HG03442 (cell line): Measurements from ENCODE around the gene ERFE.

Experiments
- ATAC-seq: cut with Tn5 transposase; IDR thresholded peaks from one replicate; pipeline ENCODE4 v1.9.1; 2021; ENCODE audit warnings: mild to moderate bottlenecking, moderate library complexity; ENCODE audit not compliant: unreplicated experiment

Gene ERFE

GRCh38 chr2:238139196-238140039 is 19.4 kb upstream of the ERFE start:
- no peak for ATAC-seq

- no peak for ATAC-seq
Measured at GRCh38 chr2:238140040-238140439, 18.7 kb upstream of the ERFE start.

DNA sequence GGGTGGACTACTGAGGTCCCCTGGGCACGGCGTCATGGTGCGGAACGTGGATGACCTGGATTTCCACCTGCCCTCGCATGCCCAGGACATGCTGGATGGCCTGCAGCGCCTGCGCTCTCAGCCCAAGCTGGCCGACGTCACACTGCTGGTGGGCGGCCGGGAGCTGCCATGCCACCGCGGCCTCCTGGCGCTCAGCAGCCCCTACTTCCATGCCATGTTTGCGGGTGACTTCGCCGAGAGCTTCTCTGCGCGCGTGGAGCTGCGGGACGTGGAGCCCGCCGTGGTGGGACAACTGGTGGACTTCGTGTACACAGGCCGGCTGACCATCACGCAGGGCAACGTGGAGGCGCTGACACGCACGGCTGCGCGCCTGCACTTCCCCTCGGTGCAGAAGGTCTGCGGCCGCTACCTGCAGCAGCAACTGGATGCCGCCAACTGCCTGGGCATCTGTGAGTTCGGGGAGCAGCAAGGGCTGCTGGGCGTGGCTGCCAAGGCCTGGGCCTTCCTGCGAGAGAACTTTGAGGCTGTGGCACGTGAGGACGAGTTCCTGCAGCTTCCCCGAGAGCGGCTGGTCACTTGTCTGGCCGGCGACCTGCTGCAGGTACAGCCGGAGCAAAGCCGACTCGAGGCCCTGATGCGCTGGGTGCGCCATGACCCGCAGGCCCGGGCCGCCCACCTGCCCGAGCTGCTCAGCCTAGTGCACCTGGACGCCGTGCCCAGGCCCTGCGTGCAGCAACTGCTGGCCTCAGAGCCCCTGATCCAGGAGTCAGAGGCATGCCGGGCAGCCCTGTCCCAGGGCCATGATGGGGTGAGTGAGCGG is 17.8 kb upstream of the ERFE start:
- no peak for ATAC-seq

DNA sequence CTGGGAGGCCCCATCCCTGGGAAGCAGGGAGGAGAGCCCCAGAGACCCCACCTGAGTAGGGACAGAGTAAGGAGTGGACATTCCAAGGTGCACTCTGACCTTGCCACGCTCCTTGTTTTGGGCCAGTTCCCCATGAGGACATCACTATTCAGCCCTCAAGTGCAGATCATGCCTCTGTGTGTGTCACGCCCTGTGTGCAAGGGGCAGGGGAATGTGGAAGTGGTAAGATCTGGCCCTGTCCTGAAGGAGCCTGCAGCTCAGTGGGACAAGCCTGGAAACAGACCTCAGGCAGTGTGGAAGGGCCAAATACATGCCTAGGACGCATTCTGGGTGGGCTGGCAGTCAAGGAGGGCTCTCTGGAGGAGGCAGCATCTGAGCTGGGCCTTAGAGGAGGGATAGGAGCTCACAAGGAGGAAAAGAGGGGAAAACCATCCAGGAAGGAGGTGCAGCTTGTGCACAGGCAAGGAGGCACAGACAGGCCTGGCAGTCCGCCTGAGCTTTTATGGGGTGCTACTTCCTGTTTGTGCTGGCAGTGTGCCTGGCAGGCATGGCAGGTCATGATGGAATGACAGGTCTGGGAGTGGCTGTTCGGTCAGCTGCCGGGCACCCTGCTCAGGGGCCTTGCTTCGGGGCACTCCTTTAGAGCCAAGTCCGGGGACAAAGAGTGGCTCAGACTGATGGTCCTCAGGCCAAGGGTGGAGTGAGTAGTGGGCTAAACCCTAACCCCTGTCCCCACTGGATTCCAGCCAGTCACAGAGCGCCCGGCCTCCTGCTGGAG is 17.0 kb upstream of the ERFE start:
- ATAC-seq, result no peak

DNA sequence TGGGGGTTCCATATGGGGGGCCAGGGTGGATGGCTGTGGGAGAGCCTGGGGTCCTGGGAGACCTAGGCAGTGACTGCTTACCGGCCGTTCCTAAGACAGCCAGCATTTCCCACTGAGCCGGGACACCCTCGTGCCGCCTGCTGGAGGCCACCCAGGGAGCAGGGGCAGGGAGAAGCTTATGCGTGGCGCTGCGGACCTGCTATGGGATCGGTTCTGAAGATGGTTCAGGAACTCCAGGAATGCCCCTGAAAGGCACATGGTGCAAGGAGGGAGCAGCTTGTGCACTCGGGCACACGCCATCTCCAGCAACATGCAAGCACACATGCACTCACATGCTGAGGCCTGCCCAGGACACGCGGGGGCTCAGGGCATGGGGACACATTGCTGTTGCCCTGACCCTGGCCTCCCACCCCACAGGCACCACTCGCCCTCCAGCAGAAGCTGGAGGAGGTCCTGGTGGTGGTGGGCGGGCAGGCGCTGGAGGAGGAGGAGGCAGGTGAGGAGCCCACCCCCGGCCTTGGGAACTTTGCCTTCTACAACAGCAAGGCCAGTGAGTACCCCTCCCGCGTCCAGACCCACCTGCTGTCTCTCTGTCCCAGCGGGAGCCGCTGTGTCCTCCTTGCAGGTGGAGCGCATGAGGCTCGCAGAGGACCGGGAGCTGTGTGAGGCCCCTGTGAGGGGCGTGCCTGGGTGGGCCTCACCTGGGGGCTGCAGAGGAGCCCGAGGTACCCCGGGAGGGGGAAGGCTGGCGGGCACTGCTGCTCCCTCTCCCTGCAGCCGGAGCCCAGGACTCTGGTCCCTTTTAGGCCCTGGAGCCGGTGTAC is 16.2 kb upstream of the ERFE start:
- ATAC-seq, result no peak

DNA sequence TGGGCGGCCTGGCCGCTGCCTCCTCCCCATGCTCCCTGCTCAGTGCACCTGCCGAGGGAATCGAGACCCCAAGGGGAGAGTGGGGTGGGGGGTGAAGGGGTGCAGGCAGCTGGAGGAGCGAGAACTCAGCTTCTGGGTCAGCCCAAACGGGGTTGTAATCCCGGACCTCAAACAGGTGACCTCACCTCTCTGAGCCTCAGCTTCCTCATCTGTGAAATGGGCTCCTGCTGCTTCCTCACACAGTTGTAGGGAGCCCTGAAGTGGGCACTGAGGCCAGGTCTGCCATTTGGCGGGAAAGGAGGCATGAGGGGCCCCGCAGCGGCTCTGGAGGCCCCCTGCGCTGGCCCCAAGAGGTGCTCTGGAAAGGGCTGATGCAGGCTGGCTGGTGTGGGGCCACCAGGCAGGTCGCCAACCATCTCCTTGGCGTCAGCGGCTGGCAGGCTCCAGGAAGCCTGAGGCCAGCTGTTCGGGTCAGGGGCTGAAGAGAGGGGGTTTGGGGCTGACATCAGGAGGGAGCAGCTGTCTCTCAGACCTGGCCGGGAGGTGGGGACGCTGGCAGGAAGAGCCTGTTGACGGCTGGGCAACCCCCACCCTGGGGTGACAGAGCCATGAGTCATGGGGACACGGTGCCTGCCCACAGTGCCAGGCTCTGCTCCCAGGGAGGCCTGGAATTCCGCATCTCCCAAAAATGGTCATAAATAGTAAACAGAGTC is 15.4 kb upstream of the ERFE start:
- no peak for ATAC-seq

DNA sequence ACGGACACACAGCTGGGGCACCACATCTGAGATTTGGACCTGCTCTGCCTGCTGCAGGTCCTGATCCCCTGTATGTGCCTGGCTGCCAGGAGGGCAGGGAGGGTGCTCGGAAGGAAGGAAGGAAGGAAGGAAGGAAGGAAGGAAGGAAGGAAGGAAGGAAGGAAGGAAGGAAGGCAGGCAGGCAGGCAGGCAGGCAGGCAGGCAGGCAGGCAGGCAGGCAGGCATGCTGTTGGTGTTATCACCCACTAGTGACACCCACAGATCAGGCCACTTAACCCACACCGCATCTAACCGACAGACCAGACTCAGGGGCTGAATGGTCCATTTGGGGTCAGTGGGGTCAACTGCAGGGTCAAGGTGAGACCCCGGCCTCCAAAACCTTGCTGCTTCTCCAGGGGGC is 14.5 kb upstream of the ERFE start:
- no peak for ATAC-seq

DNA sequence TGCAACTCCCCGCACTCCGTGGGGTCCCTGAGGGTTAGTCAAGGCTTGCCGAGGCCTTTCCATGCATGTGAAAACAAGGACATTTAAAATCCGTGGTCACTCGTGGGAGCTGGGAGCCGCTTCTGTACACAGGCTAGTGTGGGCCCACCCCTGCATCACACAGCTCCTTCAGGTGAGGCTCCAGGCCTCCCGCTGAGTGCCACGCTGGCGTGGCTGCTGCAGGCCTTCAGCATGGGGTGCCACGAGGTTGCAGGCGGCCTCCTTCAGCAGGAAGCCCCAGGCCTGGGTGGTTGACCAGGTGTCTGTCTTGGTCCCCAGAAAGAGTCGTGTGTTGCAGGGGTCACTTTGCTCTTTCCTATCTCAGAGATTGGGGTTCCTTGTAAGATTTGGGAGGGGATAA is 13.7 kb upstream of the ERFE start:
- no peak for ATAC-seq

DNA sequence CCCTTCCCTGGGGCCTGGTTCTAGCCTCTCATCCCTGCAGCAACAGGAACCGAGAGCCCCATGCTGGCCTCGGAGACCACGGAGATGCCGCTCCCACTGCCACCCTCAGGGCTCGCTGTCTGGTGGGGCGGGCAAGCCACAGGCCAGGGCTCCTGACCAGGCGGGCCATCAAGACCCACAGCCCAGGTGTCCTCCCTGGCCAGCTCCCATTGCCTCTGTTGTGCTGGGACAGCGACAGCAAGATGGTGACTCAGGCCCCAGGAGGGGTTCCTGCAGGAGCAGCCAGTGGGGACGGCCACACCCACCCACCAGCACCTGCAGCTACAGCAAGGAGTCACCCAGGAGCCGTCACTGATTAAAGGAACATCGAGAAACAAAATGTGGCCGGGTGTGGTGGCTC is 12.9 kb upstream of the ERFE start:
- no peak for ATAC-seq

GRCh38 chr2:238146884-238147544 is 11.8 kb upstream of the ERFE start:
- no peak for ATAC-seq

DNA sequence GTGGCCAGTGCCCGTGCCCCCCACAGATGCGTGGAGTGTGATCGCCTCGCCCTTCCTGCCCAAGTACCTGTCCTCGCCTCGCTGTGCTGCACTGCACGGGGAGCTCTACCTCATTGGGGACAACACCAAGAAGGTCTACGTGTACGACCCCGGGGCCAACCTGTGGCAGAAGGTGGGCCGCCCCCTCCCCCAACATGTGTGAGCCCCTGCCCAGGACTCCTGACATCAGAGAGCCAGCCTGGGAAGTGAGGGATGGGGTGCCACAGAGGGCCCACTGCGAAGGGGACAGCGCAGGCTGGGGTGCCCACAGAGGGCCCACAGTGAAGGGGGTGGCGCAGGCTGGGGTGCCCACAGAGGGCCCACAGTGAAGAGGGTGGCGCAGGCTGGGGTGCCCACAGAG is 9.8 kb upstream of the ERFE start:
- no peak for ATAC-seq

DNA sequence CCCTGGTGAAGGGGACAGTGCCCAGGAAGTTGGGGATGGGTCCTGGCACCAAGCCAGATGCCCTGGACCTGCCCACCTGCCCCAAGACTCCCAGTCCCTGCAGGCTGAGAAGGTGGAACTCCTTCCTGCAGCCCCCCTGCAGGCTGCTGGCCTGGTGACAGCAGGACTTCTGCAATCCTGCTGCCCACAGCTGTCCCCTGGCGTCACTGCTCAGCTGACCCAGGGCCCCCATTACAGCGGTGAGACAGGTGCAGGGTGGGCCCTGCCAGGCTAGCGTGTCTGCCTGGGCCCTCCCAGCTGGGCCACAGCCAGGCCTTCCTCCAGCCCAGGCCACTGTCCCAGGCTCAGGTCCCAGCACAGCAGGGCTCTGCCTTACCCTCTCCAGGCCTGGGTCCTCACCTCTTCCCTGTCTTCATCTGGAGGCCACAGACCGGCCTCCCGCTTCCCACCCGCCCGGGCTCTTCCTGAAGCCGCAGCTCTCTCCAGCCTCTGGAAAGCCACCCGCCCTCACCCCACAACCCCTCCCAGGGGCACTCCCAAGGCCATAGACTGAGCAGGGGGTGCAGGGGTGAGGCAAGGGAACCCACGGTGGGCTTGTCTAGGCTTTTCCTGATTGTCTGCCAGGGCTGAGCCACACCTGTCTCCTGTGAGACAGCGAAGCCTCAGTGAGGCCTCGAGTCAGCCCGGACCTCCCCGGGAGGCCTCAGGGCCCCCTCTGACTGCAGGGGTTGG is 8.8 kb upstream of the ERFE start:
- no peak for ATAC-seq

DNA sequence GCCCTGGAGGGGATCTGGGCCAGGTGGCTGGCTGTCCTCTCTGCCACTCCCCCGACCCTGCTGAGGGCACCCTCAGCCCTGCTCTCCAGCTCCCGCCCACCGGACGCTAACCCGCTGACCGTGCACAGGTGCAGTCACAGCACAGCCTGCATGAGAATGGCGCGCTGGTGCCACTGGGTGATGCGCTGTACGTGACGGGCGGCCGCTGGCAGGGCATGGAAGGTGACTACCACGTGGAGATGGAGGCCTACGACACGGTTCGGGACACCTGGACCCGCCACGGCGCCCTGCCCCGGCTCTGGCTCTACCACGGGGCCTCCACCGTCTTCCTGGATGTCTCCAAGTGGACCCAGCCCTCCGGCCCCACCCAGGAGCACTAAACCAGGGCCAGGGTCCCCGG is 8.1 kb upstream of the ERFE start:
- ATAC-seq, result no peak

GRCh38 chr2:238151205-238151604 is 7.6 kb upstream of the ERFE start:
- no peak for ATAC-seq

DNA sequence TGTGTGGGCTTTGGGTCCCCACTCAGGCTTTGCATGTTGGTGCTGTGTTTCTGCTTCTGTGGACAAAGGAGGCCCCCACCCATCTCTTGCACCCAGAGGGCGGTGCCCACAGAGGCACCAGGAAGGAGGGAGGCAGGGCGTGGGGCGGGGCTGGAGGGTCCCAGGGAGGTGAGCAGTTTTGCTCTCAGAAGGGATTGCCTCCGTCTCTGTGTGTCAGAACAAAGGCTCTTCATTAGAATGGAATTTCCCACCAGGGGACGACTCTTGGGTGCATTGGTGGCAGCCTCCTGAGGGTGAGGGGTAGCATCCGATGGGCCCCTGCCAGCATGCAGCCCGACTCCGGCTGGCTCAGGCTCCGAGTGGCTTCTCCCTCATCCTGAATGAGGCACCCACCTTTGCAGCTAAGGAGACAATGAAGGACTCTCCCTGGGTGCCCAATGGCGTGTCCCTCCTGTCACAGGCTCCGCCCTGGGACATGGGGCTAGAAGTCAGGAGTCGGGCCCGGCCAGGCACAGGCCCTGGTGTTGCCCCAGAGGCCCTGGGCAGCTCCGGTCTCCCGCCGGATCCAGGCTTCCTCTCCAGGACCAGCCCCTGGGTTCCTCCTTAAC is 7.0 kb upstream of the ERFE start:
- ATAC-seq, result no peak

- no peak for ATAC-seq
Measured at GRCh38 chr2:238152771-238153688, 5.7 kb upstream of the ERFE start.

DNA sequence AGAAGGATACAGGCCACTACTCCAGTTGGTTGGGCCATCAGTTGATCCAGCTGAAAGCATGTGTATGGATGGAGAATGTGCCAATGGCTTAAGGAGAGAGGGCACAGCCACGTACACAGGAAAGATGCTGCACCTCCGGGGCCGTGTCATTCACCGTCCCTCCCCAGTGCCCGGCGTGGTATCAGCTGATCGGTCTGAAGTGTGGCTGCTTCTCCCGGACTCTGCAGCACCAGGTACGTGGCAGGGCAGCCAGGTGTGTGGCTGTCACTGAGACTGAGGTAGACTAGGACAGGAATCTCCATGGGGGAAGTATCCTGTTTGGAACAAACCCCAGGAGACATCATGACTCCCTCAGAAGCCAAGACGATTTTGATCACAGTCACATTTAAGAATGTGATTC is 4.2 kb upstream of the ERFE start:
- no peak for ATAC-seq
